ENCODE results near the gene LTB4R2.

LTB4R2 gene

DNA sequence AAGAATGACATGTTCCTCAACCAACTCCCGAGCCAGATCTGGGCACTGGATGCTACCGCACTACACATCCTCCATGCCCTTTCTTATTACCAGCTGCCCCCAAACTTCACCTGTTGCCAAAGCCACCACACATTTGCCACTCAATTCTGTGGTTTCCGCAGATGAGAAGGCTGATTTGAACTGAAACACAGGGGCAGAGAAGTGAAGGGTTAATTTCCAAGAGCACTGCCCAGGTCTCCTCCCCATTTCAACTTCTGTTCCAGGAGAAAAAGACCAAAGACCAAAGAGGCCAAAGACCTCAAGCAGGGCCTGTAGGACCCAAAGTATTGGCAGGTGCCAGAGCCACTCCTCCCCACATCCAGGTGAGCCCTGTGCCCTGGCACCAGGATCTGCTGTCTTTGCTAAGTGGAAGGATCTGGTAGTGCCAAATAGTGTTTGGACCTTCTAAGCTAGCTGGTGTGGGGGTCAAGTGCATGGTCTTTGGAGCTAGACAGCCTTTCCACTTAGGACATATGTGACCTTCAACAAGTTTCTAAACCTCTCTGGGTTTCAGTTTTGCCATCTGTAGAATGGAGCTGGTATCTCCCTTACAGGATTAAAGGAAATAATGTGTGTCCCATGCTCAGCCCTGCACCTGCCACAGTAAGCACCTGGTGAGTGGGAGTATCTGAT is 18.4 kb upstream of the LTB4R2 start:
- Histone ChIP-seq H3K4me3 (ENCODE audit: low read depth, low read length) (no peak overlapping the region), H3K27me3 (replicated peaks) (no peaks in the 10 kb centered on the region), H3K27ac (no peak overlapping the region), H3K36me3 (replicated peaks) (peaks cover 11% of the 10 kb centered on the region)
- no peak for DNase-seq
- in situ Hi-C loops (cut with HindIII; ENCODE audit: low pct_ligation_motif_present, low sequenced_read_pairs): loop anchor here (10.0 kb wide), 1 partner anchor 47 kb away; the partner anchor contains the start of gene TINF2
- TF ChIP-seq, protein P1, sequence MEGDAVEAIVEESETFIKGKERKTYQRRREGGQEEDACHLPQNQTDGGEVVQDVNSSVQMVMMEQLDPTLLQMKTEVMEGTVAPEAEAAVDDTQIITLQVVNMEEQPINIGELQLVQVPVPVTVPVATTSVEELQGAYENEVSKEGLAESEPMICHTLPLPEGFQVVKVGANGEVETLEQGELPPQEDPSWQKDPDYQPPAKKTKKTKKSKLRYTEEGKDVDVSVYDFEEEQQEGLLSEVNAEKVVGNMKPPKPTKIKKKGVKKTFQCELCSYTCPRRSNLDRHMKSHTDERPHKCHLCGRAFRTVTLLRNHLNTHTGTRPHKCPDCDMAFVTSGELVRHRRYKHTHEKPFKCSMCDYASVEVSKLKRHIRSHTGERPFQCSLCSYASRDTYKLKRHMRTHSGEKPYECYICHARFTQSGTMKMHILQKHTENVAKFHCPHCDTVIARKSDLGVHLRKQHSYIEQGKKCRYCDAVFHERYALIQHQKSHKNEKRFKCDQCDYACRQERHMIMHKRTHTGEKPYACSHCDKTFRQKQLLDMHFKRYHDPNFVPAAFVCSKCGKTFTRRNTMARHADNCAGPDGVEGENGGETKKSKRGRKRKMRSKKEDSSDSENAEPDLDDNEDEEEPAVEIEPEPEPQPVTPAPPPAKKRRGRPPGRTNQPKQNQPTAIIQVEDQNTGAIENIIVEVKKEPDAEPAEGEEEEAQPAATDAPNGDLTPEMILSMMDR (IDR thresholded peaks at IDR 0.05; ENCODE audit: low read depth, low read length, missing control alignments): no peak

DNA sequence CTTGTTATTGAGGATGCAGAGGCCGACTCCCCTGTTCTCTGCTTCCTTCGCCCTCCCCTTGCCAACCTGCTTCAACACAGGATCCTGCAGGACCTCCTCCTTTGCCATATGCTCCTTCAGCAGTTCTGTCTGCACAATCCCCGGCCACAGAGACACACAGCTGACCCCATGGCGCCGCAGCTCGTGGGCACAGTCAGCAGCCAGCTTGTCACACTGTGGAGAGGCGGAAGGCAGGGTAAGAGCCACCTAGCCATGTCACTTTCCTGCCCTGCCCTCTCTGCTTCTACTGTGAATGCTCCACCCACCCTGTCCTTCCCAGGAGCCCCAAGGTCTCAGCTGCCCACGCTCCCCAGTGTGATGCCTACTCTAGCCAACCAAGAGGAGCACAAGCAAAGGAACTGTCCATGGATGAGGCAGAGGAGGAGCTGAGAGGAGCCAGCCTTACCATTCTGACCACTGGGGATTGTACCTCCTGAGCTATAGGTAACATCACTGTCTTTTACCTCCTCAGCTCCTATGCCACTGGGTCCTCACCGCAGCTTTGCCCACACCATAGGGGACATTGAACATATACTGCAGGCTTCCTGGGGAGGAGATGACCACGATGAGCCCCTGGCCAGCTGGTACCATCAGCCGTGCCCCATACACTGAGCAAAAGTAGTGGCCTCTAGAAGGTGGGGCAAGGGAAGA is 17.7 kb upstream of the LTB4R2 start:
- peaks cover 11% of the 10 kb centered on the region for H3K36me3 ChIP-seq (replicated peaks)
- H3K4me3 ChIP-seq (ENCODE audit: low read depth, low read length): no peak overlapping the region
- H3K27ac ChIP-seq: no peak overlapping the region
- DNase-seq: no peak
- TF ChIP-seq, protein P1 (IDR thresholded peaks at IDR 0.05; ENCODE audit: low read depth, low read length, missing control alignments): no peak
- in situ Hi-C loops (cut with HindIII; ENCODE audit: low pct_ligation_motif_present, low sequenced_read_pairs): loop anchor here (10.0 kb wide), 1 partner anchor 47 kb away; the partner anchor contains the start of gene TINF2
- H3K27me3 ChIP-seq (replicated peaks): no peaks in the 10 kb centered on the region

DNA sequence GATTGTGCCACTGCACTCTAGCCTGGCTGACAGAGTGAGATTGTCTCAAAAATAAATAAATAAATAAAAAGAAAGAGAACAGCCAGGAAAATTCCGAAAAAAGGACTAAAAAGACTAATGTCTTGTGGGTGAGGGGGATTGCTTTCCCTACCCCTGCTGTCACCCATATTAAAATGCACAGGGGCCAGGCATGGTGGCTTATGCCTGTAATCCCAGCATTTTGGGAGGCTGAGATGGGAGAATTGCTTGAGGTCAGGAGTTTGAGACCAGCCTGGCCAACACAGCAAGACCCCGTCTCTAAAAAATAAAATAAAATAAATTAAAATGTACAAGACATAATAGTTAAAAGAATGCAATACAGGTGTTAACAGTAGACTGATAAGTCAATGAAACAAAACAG is 16.4 kb upstream of the LTB4R2 start:
- no peak for DNase-seq
- in situ Hi-C loops (cut with HindIII; ENCODE audit: low pct_ligation_motif_present, low sequenced_read_pairs): loop anchor here (10.0 kb wide), 1 partner anchor 49 kb away; the partner anchor contains the start of gene TINF2
- Histone ChIP-seq H3K27ac (no peak overlapping the region), H3K27me3 (replicated peaks) (no peaks in the 10 kb centered on the region), H3K36me3 (replicated peaks) (peaks cover 11% of the 10 kb centered on the region), H3K4me3 (ENCODE audit: low read depth, low read length) (no peak overlapping the region)
- TF ChIP-seq, protein P1 (IDR thresholded peaks at IDR 0.05; ENCODE audit: low read depth, low read length, missing control alignments): no peak

DNA sequence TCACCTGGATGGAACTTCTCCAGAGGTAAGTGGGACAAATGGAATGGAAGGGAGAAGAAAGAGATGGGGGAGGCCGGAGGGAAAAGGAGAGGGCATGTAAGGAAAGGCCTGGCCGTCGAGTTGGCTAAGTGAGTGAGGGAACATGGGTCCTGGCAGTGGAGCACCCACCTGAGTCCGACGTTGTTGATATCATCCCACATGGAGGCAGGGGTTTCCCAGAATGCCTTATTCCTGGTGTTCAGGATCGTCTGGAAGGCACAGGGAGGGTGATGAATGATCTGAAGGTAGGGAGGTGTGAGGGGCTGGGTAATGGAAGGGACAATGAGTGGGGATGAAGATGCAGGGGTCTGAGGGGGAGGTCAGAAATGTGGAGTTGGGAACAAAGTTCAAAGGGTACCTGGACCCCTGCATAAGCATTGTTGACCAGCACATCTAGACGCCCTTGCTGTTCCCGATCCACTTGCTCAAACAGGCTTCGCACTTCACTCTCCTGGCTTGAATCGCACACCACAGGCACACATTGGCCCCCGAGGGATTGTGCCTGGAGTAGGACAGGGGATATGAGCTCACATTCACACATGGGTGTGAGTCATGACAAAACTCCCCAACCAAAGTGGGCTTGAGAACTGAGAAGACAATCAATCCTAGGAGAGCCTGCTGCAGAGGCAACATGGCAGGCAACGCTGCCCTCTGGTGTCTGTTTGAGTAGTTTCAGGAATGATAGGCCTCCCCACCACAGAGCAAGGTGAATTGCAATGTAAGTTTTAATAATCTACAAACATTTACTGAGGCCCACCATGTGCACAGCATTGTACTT is 13.4 kb upstream of the LTB4R2 start:
- in situ Hi-C loops (cut with HindIII; ENCODE audit: low pct_ligation_motif_present, low sequenced_read_pairs): loop anchor here (10.0 kb wide), 1 partner anchor 52 kb away; the partner anchor contains the start of gene TINF2
- Histone ChIP-seq H3K27ac (peak overlapping the region; percentile 29), H3K4me3 (ENCODE audit: low read depth, low read length) (no peak overlapping the region), H3K36me3 (replicated peaks) (peaks cover 9% of the 10 kb centered on the region), H3K27me3 (replicated peaks) (no peaks in the 10 kb centered on the region)
- DNase-seq: peak; percentile 91
- TF ChIP-seq, protein P1 (IDR thresholded peaks at IDR 0.05; ENCODE audit: low read depth, low read length, missing control alignments): peak; percentile 87

DNA sequence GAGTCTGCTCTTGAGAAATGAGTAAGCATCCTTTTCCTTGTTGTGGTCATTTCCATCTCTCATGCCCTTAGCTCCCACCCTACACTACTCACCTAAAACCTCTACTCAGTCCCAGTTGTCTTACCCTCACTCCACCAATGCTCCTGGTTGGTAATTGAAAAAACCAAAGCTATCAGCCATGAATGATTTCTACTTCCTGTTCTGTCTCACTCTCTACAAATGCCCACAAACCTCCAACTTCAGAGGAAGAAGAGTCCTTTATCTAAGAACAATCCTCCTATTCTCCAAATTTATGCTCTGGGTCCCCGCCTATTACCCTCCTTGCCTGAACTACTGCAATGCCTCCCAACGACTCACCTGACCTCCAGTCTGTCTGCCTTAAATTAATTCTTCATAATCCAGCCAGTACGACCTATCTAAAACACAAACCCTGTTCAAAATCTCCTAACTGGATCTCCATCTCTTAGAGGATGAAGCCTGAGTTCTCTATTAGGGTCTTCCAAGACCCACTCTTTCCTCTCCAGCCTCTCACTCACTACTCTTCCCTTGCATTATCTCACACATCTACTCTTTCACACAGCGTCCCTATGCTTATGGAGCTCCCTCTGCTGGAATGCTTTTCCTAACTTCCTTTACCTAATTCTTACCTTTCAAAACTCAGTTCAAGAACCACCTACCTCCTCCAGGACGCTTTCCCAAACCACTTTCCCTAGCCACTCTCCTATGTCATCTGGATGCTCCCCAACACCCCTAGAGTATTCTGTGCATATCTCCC is 12.6 kb upstream of the LTB4R2 start:
- H3K4me3 ChIP-seq (ENCODE audit: low read depth, low read length): no peak overlapping the region
- DNase-seq: peak; percentile 18
- in situ Hi-C loops (cut with HindIII; ENCODE audit: low pct_ligation_motif_present, low sequenced_read_pairs): loop anchor here (10.0 kb wide), 1 partner anchor 53 kb away; the partner anchor contains the start of gene TINF2
- no peak overlapping the region for H3K27ac ChIP-seq
- peaks cover 17% of the 10 kb centered on the region for H3K36me3 ChIP-seq (replicated peaks)
- TF ChIP-seq, protein P1 (IDR thresholded peaks at IDR 0.05; ENCODE audit: low read depth, low read length, missing control alignments): peak; percentile 71
- H3K27me3 ChIP-seq (replicated peaks): no peaks in the 10 kb centered on the region
